ENCODE results near the gene IL1R1. TPM values are rescaled to one million over a fixed set of nuclear protein-coding genes. Genes with fewer than 3 reads are reported as not detected.

IL1R1 gene
- polyA plus RNA-seq, 1 donor from 2014 or later = not detected

GRCh38 chr2:102181919-102182635 is 39.5 kb downstream of the IL1R1 start:
- Histone ChIP-seq H3K36me3 (ENCODE audit: insufficient read depth, low read length) (no peaks in the 10 kb centered on the region), H3K4me3 (ENCODE audit: low read length) (no peak overlapping the region), H3F3A (ENCODE audit: insufficient read depth, low read length, poor library complexity, severe bottlenecking) (no peaks in the 10 kb centered on the region), H3K27me3 (ENCODE audit: insufficient read depth, low read depth, low read length) (peaks cover 3% of the 10 kb centered on the region), H3K9ac (ENCODE audit: low read length) (no peak overlapping the region), H2AFZ (ENCODE audit: low read depth, low read length) (no peak overlapping the region), H3K9me3 (ENCODE audit: low read length) (no peaks in the 10 kb centered on the region), H3K4me2 (ENCODE audit: low read length) (no peak overlapping the region), H3K27ac (ENCODE audit: low read length) (no peak overlapping the region), H3K9me2 (ENCODE audit: insufficient read depth, low read length) (no peaks in the 10 kb centered on the region), H3K79me2 (replicated peaks; ENCODE audit: insufficient read depth, low read length) (no peaks in the 10 kb centered on the region), H4K20me1 (ENCODE audit: insufficient read depth) (no peaks in the 10 kb centered on the region)
- TF ChIP-seq TAF1 (IDR thresholded peaks at IDR 0.05; ENCODE audit: low read depth) = no peak
- TF ChIP-seq MXI1 (conservative IDR thresholded peaks at IDR 0.05; ENCODE audit: poor library complexity, severe bottlenecking) = no peak
- TF ChIP-seq POLR2AphosphoS5 (IDR thresholded peaks at IDR 0.05) = no peak
- TF ChIP-seq, protein P1, sequence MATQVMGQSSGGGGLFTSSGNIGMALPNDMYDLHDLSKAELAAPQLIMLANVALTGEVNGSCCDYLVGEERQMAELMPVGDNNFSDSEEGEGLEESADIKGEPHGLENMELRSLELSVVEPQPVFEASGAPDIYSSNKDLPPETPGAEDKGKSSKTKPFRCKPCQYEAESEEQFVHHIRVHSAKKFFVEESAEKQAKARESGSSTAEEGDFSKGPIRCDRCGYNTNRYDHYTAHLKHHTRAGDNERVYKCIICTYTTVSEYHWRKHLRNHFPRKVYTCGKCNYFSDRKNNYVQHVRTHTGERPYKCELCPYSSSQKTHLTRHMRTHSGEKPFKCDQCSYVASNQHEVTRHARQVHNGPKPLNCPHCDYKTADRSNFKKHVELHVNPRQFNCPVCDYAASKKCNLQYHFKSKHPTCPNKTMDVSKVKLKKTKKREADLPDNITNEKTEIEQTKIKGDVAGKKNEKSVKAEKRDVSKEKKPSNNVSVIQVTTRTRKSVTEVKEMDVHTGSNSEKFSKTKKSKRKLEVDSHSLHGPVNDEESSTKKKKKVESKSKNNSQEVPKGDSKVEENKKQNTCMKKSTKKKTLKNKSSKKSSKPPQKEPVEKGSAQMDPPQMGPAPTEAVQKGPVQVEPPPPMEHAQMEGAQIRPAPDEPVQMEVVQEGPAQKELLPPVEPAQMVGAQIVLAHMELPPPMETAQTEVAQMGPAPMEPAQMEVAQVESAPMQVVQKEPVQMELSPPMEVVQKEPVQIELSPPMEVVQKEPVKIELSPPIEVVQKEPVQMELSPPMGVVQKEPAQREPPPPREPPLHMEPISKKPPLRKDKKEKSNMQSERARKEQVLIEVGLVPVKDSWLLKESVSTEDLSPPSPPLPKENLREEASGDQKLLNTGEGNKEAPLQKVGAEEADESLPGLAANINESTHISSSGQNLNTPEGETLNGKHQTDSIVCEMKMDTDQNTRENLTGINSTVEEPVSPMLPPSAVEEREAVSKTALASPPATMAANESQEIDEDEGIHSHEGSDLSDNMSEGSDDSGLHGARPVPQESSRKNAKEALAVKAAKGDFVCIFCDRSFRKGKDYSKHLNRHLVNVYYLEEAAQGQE (IDR thresholded peaks at IDR 0.05; ENCODE audit: borderline replicate concordance) = no peak
- TF ChIP-seq CTCF (IDR thresholded peaks at IDR 0.05; ENCODE audit: poor library complexity, severe bottlenecking) = no peak
- no peak for TF ChIP-seq EP300 (conservative IDR thresholded peaks at IDR 0.05; ENCODE audit: poor library complexity, severe bottlenecking)
- no peak for TF ChIP-seq SMC3 (conservative IDR thresholded peaks at IDR 0.05; ENCODE audit: poor library complexity)
- no peak for TF ChIP-seq EZH2 (IDR thresholded peaks at IDR 0.05; ENCODE audit: borderline replicate concordance, insufficient read depth, low read length, poor library complexity, severe bottlenecking)
- no peak for TF ChIP-seq RAD21 (conservative IDR thresholded peaks at IDR 0.05)

- no peak overlapping the region for H2AFZ ChIP-seq (ENCODE audit: low read depth, low read length)
- H3K9ac ChIP-seq (ENCODE audit: low read length) = no peak overlapping the region
- no peaks in the 10 kb centered on the region for H4K20me1 ChIP-seq (ENCODE audit: insufficient read depth)
- no peak overlapping the region for H3K4me3 ChIP-seq (ENCODE audit: low read length)
- peaks cover 11% of the 10 kb centered on the region for H3K27me3 ChIP-seq (ENCODE audit: insufficient read depth, low read depth, low read length)
- H3K36me3 ChIP-seq (ENCODE audit: insufficient read depth, low read length) = no peaks in the 10 kb centered on the region
- H3K9me3 ChIP-seq (ENCODE audit: low read length) = no peaks in the 10 kb centered on the region
- H3K79me2 ChIP-seq (replicated peaks; ENCODE audit: insufficient read depth, low read length) = no peaks in the 10 kb centered on the region
- H3K9me2 ChIP-seq (ENCODE audit: insufficient read depth, low read length) = no peaks in the 10 kb centered on the region
- no peak overlapping the region for H3K27ac ChIP-seq (ENCODE audit: low read length)
- H3F3A ChIP-seq (ENCODE audit: insufficient read depth, low read length, poor library complexity, severe bottlenecking) = no peaks in the 10 kb centered on the region
- no peak overlapping the region for H3K4me2 ChIP-seq (ENCODE audit: low read length)
- TF ChIP-seq POLR2AphosphoS5 (IDR thresholded peaks at IDR 0.05) (no peak), RAD21 (conservative IDR thresholded peaks at IDR 0.05) (no peak), EZH2 (IDR thresholded peaks at IDR 0.05; ENCODE audit: borderline replicate concordance, insufficient read depth, low read length, poor library complexity, severe bottlenecking) (no peak), MXI1 (conservative IDR thresholded peaks at IDR 0.05; ENCODE audit: poor library complexity, severe bottlenecking) (no peak), EP300 (conservative IDR thresholded peaks at IDR 0.05; ENCODE audit: poor library complexity, severe bottlenecking) (no peak), SMC3 (conservative IDR thresholded peaks at IDR 0.05; ENCODE audit: poor library complexity) (no peak), CTCF (IDR thresholded peaks at IDR 0.05; ENCODE audit: poor library complexity, severe bottlenecking) (no peak), TAF1 (IDR thresholded peaks at IDR 0.05; ENCODE audit: low read depth) (no peak)
- TF ChIP-seq, protein P1 (IDR thresholded peaks at IDR 0.05; ENCODE audit: borderline replicate concordance) = no peak
Measured at GRCh38 chr2:102184018-102184417, 41.5 kb downstream of the IL1R1 start.
